Ectodermal cell (in vitro differentiated cells): ENCODE results near the gene ALDH1B1.

Experiments
- H3K27ac ChIP-seq: 2 replicates; pipeline ENCODE4 v1.7.0; 2013; ENCODE audit warnings: mild to moderate bottlenecking, low read depth, low read length; ENCODE audit not compliant: insufficient read depth, poor library complexity, severe bottlenecking
- H3K27me3 ChIP-seq: 2 replicates; pipeline ENCODE4 v1.7.0; 2013; ENCODE audit warnings: mild to moderate bottlenecking, low read length; ENCODE audit not compliant: insufficient read depth, control insufficient read depth, poor library complexity, severe bottlenecking
- H3K36me3 ChIP-seq: one replicate; pipeline ENCODE4 v1.7.0; 2013; ENCODE audit warnings: low read length; ENCODE audit not compliant: control insufficient read depth, insufficient read depth
- H3K4me1 ChIP-seq: one replicate; pipeline ENCODE4 v1.7.0; 2013; ENCODE audit warnings: low read length; ENCODE audit not compliant: control insufficient read depth, insufficient read depth
- H3K4me3 ChIP-seq: 2 replicates; pipeline ENCODE4 v1.7.0; 2013; ENCODE audit warnings: low read depth, low read length, control low read depth; ENCODE audit not compliant: insufficient read depth
- H3K9me3 ChIP-seq: 2 replicates; pipeline ENCODE4 v1.7.0; 2013; ENCODE audit warnings: mild to moderate bottlenecking, low read length, moderate library complexity; ENCODE audit not compliant: control insufficient read depth
- WGBS, 2 experiments: methylation state at CpG; one replicate each; pipeline ENCODE4 v1.1.7; 2013; ENCODE audit warnings: missing lambda C conversion rate in 2 of 2; 5-methylcytosine and 5-hydroxymethylcytosine counted together

ALDH1B1 gene

GRCh38 chr9:38387066-38387465 is 5.4 kb upstream of the ALDH1B1 start:
- H3K27ac ChIP-seq = no peak overlapping the region
- peaks cover 44% of the 10 kb centered on the region for H3K27me3 ChIP-seq
- no peaks in the 10 kb centered on the region for H3K4me1 ChIP-seq
- H3K9me3 ChIP-seq = no peaks in the 10 kb centered on the region
- H3K36me3 ChIP-seq = no peaks in the 10 kb centered on the region
- H3K4me3 ChIP-seq = no peak overlapping the region
- 88% methylated on average over 1 of the region's 1 CpG for WGBS, 2 experiments

- peaks cover 38% of the 10 kb centered on the region for H3K27me3 ChIP-seq
- 93% methylated on average over 4 of the region's 4 CpGs for WGBS, 2 experiments
- H3K36me3 ChIP-seq = no peaks in the 10 kb centered on the region
- no peak overlapping the region for H3K4me3 ChIP-seq
- H3K27ac ChIP-seq = no peak overlapping the region
- no peaks in the 10 kb centered on the region for H3K4me1 ChIP-seq
- H3K9me3 ChIP-seq = no peaks in the 10 kb centered on the region
Observed at GRCh38 chr9:38387751-38388150, 4.8 kb upstream of the ALDH1B1 start.

- H3K36me3 ChIP-seq = no peaks in the 10 kb centered on the region
- no peak overlapping the region for H3K4me3 ChIP-seq
- H3K4me1 ChIP-seq = peaks cover 5% of the 10 kb centered on the region
- peaks cover 35% of the 10 kb centered on the region for H3K27me3 ChIP-seq
- H3K27ac ChIP-seq = no peak overlapping the region
- 72 to 78% methylated on average over 7 of the region's 7 CpGs for WGBS, 2 experiments
- no peaks in the 10 kb centered on the region for H3K9me3 ChIP-seq
Observed at GRCh38 chr9:38388283-38389223, 3.9 kb upstream of the ALDH1B1 start.

GRCh38 chr9:38389313-38389712 is 3.2 kb upstream of the ALDH1B1 start:
- no peaks in the 10 kb centered on the region for H3K9me3 ChIP-seq
- H3K27me3 ChIP-seq = peaks cover 35% of the 10 kb centered on the region
- H3K4me1 ChIP-seq = peaks cover 8% of the 10 kb centered on the region
- 90 to 94% methylated on average over 4 of the region's 4 CpGs for WGBS, 2 experiments
- no peaks in the 10 kb centered on the region for H3K36me3 ChIP-seq
- H3K4me3 ChIP-seq = no peak overlapping the region
- no peak overlapping the region for H3K27ac ChIP-seq

- Histone ChIP-seq H3K4me3 (no peak overlapping the region), H3K27ac (no peak overlapping the region), H3K27me3 (peaks cover 35% of the 10 kb centered on the region), H3K9me3 (no peaks in the 10 kb centered on the region), H3K4me1 (peaks cover 8% of the 10 kb centered on the region), H3K36me3 (no peaks in the 10 kb centered on the region)
- WGBS, 2 experiments = 84 to 87% methylated on average over 1 of the region's 1 CpG
Observed at GRCh38 chr9:38390442-38390841, 2.1 kb upstream of the ALDH1B1 start.

GRCh38 chr9:38390851-38391250 is 1.7 kb upstream of the ALDH1B1 start:
- 83 to 84% methylated on average over 5 of the region's 5 CpGs for WGBS, 2 experiments
- Histone ChIP-seq H3K9me3 (no peaks in the 10 kb centered on the region), H3K4me1 (peaks cover 8% of the 10 kb centered on the region), H3K27ac (no peak overlapping the region), H3K4me3 (no peak overlapping the region), H3K27me3 (peaks cover 35% of the 10 kb centered on the region), H3K36me3 (no peaks in the 10 kb centered on the region)

- H3K4me3 ChIP-seq = no peak overlapping the region
- H3K27ac ChIP-seq = no peak overlapping the region
- WGBS, 2 experiments = 86 to 87% methylated on average over 16 to 17 of the region's 18 CpGs
Observed at GRCh38 chr9:38391278-38392118, 1.0 kb upstream of the ALDH1B1 start.

GRCh38 chr9:38393128-38393796 is 760 bp downstream of the ALDH1B1 start:
- H3K4me1 ChIP-seq = peaks cover 8% of the 10 kb centered on the region
- peaks cover 15% of the 10 kb centered on the region for H3K36me3 ChIP-seq
- H3K9me3 ChIP-seq = no peaks in the 10 kb centered on the region
- peaks cover 28% of the 10 kb centered on the region for H3K27me3 ChIP-seq
- H3K4me3 ChIP-seq = peak overlapping the region; percentile 79
- 13 to 17% methylated on average over 9 of the region's 9 CpGs for WGBS, 2 experiments
- no peak overlapping the region for H3K27ac ChIP-seq

More at GRCh38 chr9:38391278-38392118, 1.0 kb upstream of the ALDH1B1 start:
- H3K36me3 ChIP-seq = peaks cover 6% of the 10 kb centered on the region
- H3K27me3 ChIP-seq = peaks cover 35% of the 10 kb centered on the region
- H3K4me1 ChIP-seq = peaks cover 8% of the 10 kb centered on the region
- no peaks in the 10 kb centered on the region for H3K9me3 ChIP-seq

- 84 to 88% methylated on average over 9 of the region's 9 CpGs for WGBS, 2 experiments
- no peak overlapping the region for H3K27ac ChIP-seq
- H3K4me1 ChIP-seq = peaks cover 8% of the 10 kb centered on the region
- peaks cover 18% of the 10 kb centered on the region for H3K27me3 ChIP-seq
- no peaks in the 10 kb centered on the region for H3K9me3 ChIP-seq
- H3K36me3 ChIP-seq = peaks cover 15% of the 10 kb centered on the region
- no peak overlapping the region for H3K4me3 ChIP-seq
Observed at GRCh38 chr9:38394416-38394815, 1.9 kb downstream of the ALDH1B1 start.
